Measurements from ENCODE around the gene SERGEF. TPM values are rescaled to one million over a fixed set of nuclear protein-coding genes. Genes with fewer than 3 reads are reported as not detected.

The SERGEF gene
- 100 to 1,000 TPM in 1 of 5 donors, 10 to 100 TPM in 2, 1 to 10 TPM in 1, not detected in 1; 9.3 to 158 (median 20.5) TPM for total RNA-seq
- polyA plus RNA-seq: 100 to 1,000 TPM in 1 of 3 donors, 10 to 100 TPM in 2; 73.5 to 101 (median 86.0) TPM
- long read RNA-seq, donor 1: 0 reads
- long read RNA-seq, donor 2, partial matches to known transcripts: 0 of 2 reads
- long read RNA-seq, donor 2, other reads (novel, unspliced or antisense): 0 of 2 reads
- long read RNA-seq, donor 3: 0 reads
- long read RNA-seq, donor 4: 0 reads
- long read RNA-seq, donor 5: 0 reads
- long read RNA-seq, donor 6, partial matches to known transcripts: 0 of 4 reads
- long read RNA-seq, donor 6, other reads (novel, unspliced or antisense): 0 of 4 reads
- long read RNA-seq, donor 7: 0 reads
- long read RNA-seq, donor 8, partial matches to known transcripts: 0 of 1 reads
- long read RNA-seq, donor 8, other reads (novel, unspliced or antisense): 0 of 1 reads
- long read RNA-seq, donor 9: 0 reads
- long read RNA-seq, donor 10, partial matches to known transcripts: 0 of 1 reads
- long read RNA-seq, donor 10, other reads (novel, unspliced or antisense): 0 of 1 reads

DNA sequence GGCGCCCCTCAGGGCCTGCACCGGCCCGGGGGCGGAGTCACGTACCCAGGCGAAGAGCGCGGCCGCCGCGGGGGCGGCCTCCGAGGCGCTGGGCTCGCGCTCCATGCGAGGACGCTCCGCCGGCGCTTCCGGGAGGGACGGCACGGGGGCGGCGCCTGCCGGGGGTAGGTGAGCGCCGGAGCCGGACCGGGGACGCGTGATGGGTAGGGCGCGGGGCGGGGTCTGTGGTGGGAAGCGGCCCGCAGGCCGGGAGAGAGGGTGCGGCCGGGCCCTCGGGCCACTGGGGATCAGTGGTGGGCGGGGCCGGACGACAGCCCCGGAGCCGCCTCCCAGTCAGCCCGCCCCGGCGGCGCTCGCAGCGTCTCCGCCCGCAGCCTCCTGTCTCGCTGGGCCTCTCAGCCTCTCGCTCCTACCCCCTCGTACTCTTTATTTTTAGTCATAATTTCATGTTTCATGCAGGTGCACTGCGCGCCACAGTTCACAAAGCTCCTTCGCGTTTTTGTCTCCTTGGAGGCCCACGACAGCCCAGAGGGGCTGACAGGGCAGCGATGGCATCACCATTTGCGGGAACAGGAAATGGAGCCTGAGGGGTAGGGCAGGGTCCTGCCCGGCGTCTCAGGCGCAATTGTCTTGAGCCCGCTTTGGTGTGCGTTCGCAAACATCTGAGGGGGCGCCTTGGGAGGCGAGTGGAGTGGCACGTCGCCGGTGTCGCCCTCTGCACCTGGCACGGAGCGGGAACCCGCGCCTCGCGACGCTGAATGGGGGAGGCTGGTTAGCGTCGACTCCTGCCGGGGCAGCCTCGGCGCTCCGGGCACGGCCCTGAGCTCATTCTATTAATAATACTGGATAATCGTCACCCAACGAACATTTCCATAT is at the start of gene SERGEF:
SERGEF (minus strand) TSS at position 142 of the 876 bp plus-strand sequence; CDS start at position 105, 37 bp downstream.
- TF ChIP-seq POLR2A (IDR thresholded peaks at IDR 0.05) (peak in 1 of 4 donors; percentile 51), POLR2AphosphoS5 (IDR thresholded peaks at IDR 0.05) (peak; percentile 16 to 82 (median 75)), EP300 (IDR thresholded peaks at IDR 0.05) (no peak)
- TF ChIP-seq, protein P1, sequence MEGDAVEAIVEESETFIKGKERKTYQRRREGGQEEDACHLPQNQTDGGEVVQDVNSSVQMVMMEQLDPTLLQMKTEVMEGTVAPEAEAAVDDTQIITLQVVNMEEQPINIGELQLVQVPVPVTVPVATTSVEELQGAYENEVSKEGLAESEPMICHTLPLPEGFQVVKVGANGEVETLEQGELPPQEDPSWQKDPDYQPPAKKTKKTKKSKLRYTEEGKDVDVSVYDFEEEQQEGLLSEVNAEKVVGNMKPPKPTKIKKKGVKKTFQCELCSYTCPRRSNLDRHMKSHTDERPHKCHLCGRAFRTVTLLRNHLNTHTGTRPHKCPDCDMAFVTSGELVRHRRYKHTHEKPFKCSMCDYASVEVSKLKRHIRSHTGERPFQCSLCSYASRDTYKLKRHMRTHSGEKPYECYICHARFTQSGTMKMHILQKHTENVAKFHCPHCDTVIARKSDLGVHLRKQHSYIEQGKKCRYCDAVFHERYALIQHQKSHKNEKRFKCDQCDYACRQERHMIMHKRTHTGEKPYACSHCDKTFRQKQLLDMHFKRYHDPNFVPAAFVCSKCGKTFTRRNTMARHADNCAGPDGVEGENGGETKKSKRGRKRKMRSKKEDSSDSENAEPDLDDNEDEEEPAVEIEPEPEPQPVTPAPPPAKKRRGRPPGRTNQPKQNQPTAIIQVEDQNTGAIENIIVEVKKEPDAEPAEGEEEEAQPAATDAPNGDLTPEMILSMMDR (IDR thresholded peaks at IDR 0.05): peak in 4 of 7 experiments; percentile 1 to 65 (median 25)
- DNase-seq: peak; percentile 96 to 97
- intact Hi-C loops (cut with DNase I; ENCODE audit: low total_unique reads): loop anchor here (10.0 kb wide), 1 partner anchor 92 kb away; the partner anchor contains the start of gene SAAL1
- Histone ChIP-seq H3K27ac (peak within 1 kb of the TSS; percentile 82 to 91 (median 89)), H3K9me3 (no peaks in the 10 kb centered on the region), H3K4me1 (peaks cover 0 to 18% (median 17%) of the 10 kb centered on the region in 4 donors), H3K4me3 (peak within 1 kb of the TSS; percentile 65 to 79 (median 70)), H3K36me3 (no peaks in the 10 kb centered on the region), H3K27me3 (no peaks in the 10 kb centered on the region)
- 0 to 1% (median 0%) methylated on average over 49 to 93 of the region's 93 CpGs for WGBS, 5 donors

DNA sequence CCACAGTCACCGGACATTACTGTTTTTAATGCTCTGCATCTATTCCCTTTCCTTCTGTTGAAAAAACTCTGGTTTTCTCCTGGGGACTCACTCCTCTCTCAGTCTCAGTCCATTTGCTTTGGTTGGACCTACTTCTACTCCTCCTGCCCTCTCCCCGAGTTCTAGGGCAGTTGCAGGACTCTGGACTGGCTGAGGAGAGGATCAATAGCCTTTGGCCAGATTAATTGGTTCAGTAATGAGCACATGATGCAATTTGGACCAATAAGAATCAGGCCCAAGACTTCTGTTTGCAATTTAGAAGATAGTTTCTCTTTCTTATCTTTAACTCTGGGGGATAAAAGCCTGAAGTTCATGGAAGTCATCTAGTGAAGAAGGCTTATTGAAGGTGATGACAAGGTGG is 48.5 kb upstream of the SERGEF start:
- intact Hi-C loops (cut with DNase I; ENCODE audit: low total_unique reads): no loop called here

DNA sequence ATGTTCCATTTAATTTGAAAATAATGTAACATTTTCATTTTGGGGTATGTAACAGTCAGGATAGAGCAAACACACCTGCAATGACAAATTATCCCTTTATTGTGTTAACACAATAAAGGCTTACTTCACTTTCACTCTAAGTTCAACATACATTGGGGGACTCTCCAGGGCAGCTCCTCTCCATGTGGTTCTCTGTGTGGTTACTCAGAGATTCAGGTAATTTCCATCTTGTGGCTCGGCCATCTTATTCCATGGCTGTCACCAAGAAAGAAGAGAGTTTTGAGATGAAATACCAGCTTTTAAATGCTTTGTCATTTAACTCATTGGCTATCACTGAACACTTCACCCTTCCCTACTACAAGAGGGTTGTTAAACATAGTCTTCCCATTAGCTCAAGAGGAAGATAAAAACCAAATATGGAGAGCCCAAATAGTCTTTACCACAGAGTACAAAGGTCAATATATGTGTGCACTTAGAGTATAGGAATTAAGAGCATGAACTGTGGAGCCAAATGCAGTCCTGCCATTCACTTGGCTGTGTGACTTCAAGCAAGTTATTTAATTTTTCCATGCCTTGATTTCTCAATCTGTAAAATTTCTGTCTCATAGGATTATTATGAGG is 43.8 kb upstream of the SERGEF start:
- no peaks in the 10 kb centered on the region for H3K27me3 ChIP-seq
- intact Hi-C loops (cut with DNase I; ENCODE audit: low total_unique reads): no loop called here
- H3K27ac ChIP-seq: no peak overlapping the region
- 81 to 88% (median 83%) methylated on average over 1 of the region's 1 CpG for WGBS, 5 donors
- H3K9me3 ChIP-seq: no peaks in the 10 kb centered on the region
- no peaks in the 10 kb centered on the region for H3K36me3 ChIP-seq
- H3K4me3 ChIP-seq: no peak overlapping the region
- no peak for DNase-seq
- no peak for TF ChIP-seq EP300 (IDR thresholded peaks at IDR 0.05)
- TF ChIP-seq, protein P1 (IDR thresholded peaks at IDR 0.05): no peak
- TF ChIP-seq POLR2A (IDR thresholded peaks at IDR 0.05): no peak
- TF ChIP-seq POLR2AphosphoS5 (IDR thresholded peaks at IDR 0.05): no peak
- no peaks in the 10 kb centered on the region for H3K4me1 ChIP-seq

More for the DNA sequence above, 48.5 kb upstream of the SERGEF start:
- DNase-seq: no peak
- Histone ChIP-seq H3K36me3 (no peaks in the 10 kb centered on the region), H3K4me1 (peaks cover 9 to 17% (median 13%) of the 10 kb centered on the region in 4 donors), H3K27me3 (no peaks in the 10 kb centered on the region), H3K27ac (no peak overlapping the region), H3K9me3 (no peaks in the 10 kb centered on the region), H3K4me3 (no peak overlapping the region)
- TF ChIP-seq, protein P1 (IDR thresholded peaks at IDR 0.05): no peak
- TF ChIP-seq EP300 (IDR thresholded peaks at IDR 0.05) (no peak), POLR2A (IDR thresholded peaks at IDR 0.05) (no peak), POLR2AphosphoS5 (IDR thresholded peaks at IDR 0.05) (no peak)
- WGBS, 5 donors: 72 to 93% (median 90%) methylated on average over 2 of the region's 2 CpGs
